ENCODE results near the gene ADARB2.
"Not testable (repeated sequence)": the region's sequence is repeated elsewhere in the genome, so short reads cannot be mapped to it uniquely, and the experiment has no call there.

Gene ADARB2

GRCh38 chr10:1232164-1232911, 505.0 kb downstream of the ADARB2 start:
- no peak for DNase-seq

- no peak for DNase-seq
Measured at GRCh38 chr10:1230592-1231275, 506.6 kb downstream of the ADARB2 start.

GRCh38 chr10:1230138-1230537, 507.2 kb downstream of the ADARB2 start:
- DNase-seq, result no peak

DNA sequence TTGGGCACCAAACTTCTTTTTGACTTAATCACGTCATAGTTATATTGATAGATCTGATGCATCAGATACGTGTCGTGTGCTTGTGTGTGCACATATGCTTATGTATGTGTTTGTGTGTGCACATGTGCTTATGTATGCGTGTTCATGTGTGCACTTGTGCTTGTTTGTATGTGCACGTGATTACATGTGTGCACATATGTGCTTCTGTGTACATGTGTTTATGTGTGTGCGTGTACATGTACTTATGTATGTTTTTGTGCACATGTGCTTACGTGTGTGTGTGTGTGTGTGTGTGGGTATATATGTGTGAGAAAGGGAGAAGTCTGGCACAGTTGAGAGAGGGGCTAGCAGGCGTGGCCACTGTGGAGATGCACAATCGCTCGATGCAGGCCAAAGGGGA, 507.8 kb downstream of the ADARB2 start:
- no peak for DNase-seq

DNA sequence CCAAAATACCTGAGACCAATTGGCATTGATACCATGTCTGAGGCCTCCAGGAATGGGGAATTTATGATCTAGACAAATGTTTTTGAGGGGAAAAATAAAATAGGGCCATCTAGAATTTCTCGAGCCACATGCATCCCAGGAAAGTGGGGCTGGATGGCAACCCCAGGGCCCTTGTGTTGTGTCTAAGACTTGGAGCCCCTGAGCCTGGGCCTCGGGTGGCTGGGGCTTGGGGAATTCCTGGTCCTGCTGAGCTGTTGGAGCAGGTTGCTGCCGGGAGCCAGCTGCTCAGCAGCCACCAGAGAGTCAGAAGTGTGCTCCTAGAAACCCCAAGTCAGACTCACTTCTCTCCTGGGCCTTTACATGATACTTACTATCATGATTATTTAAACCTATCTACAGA, 508.2 kb downstream of the ADARB2 start:
- DNase-seq, result no peak

- no peak for DNase-seq
Measured at GRCh38 chr10:1228467-1228975, 508.8 kb downstream of the ADARB2 start.

DNA sequence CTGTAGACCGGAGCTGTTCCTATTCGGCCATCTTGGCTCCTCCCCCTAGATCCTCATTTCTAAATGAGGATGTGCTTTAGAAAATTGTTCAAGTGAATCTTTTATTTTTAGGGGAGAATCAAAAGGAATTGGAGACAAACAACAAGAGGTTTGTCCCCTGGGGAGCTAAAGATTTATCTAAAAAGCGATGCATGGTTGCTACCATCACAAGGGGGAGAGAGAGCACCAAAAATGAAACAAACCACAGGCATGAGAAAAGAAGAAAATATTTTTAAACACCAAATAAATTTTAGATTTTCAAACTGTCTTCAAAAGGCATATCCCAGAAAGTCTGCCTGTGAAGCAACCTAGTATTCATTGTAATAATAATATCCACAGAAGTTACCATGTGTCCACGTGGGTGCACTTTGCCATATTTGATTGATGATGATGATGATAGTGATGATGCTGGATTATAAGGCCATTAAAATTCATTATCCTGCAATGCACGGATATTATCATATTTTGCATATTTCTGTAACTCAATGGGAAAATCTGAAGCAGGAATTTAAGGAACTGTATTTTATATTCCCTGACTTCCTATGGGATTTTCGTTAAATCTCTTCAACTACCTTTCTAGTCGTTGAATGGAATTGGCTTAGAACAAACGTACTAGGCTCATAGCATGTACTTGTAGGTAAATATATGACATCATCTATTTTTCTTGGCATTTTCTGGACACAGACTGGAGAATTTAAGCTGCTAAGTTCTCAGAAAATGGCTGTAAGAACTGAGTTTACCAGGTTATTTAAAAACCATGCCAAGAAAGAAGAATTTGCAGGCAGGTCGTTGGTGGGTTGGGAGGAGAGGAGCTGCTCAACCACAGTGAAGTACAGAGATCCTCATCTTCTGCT, 509.6 kb downstream of the ADARB2 start:
- DNase-seq, result no peak

GRCh38 chr10:1226907-1227306, 510.4 kb downstream of the ADARB2 start:
- not testable (repeated sequence) for DNase-seq

DNA sequence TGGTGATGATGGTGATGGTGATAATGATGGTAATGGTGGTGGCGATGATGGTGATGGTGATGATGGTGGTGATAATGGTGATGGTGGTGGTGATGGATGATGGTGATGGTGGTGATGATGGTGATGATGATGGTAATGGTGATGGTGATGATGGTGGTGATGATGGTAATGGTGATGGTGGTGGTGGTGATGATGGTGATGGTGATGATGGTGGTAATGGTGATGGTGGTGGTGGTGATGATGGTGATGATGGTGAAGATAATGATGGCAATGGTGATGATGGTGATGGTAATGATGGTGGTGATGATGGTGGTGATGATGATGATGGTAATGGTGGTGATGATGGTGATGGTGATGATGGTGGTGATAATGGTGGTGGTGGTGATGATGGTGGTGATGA, 517.5 kb downstream of the ADARB2 start:
- DNase-seq, result not testable (repeated sequence)

- DNase-seq, result no peak
Measured at GRCh38 chr10:1217661-1218060, 519.7 kb downstream of the ADARB2 start.

- no peak for DNase-seq
Measured at GRCh38 chr10:1217237-1217587, 520.1 kb downstream of the ADARB2 start.

GRCh38 chr10:1216574-1217236, 520.6 kb downstream of the ADARB2 start:
- no peak for DNase-seq

DNA sequence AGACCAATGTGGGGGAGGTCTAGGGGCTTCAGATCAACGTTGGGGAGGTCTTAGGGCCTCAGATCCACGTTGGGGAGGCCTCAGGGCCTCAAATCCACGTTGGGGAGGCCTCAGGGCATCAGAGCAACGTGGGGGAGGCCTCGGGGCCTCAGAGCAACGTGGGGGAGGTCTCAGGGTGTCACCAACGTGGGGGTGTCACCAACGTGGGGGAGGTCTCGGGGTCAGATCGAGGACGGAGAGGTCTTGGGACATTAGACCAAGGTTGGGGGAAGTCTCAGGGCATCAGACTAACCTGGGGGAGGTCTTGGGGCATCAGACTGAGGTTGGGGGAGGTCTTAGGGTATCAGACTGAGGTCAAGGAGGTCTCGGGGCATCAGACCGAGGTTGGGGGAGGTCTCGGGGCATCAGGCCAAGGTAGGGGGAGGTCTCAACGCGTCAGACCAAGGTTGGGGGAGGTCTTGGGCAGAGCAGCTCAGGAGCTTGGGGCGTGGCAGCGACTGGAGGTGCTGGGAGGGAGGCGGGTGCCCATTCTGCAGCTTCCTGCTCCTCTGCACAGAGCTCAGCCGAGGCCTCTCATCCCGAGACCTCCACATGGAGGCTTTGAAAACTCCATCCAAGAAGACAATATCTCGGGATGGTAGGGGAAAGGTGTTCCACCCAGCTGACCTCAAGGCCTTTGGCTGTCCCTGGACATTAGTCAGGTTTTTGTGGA, 521.3 kb downstream of the ADARB2 start:
- DNase-seq, result no peak

- DNase-seq, result no peak
Measured at GRCh38 chr10:1214882-1215540, 522.3 kb downstream of the ADARB2 start.

GRCh38 chr10:1214071-1214675, 523.2 kb downstream of the ADARB2 start:
- no peak for DNase-seq

GRCh38 chr10:1213252-1214070, 523.9 kb downstream of the ADARB2 start:
- no peak for DNase-seq

DNA sequence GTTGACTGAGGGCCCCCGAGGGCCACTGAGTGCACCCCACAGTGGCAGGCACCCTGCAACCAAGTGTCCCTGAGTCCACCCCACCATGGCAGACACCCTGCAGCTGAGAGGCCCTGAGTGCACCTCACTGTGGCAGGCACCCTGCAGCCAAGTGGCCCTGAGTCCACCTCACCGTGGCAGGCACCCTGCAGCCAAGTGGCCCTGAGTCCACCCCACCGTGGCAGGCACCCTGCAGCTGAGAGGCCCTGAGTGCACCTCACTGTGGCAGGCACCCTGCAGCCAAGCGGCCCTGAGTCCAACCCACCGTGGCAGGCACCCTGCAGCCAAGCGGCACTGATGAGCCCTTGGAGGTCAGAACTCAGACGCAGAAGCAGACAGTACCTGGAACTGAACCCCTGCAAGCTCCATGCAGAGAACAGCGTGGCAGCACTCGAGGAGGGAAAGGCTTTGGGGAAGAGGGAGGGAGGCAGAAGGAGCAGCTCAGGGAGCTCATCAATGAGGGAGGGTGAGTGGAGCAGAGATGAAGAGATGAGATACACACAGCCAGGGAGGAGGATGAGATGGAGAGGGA, 524.7 kb downstream of the ADARB2 start:
- no peak for DNase-seq

- no peak for DNase-seq
Measured at GRCh38 chr10:1211844-1212570, 525.3 kb downstream of the ADARB2 start.

DNA sequence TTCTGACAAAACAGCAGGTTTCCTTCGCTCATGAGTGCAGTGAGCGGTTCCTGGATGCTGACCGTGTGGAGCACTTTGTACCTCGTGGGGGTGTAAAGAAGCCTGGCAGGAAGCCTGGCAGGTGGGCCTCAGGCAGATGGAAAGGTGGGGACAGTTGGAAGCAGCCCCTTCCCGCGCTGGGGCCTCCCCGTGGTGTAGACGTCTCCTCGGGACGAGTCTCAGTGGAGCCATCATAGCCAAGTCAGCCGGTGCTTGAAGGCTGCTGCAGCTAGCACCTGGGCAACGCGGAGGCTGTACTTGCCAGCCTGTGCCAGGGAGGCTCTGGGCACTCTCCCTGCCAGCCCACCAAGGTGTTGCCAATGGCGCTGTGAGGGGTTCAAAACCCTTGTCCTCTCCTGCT, 526.7 kb downstream of the ADARB2 start:
- DNase-seq, result no peak
